Neural progenitor cell (in vitro differentiated cells): ENCODE measurements around the gene MMP1.

ENCODE experiments used
- CTCF ChIP-seq: fragments of 200-600 bp; sonication (generic); IDR thresholded peaks from 2 replicates; pipeline ENCODE4 v1.5.1; 2017; ENCODE audit warnings: antibody characterized with exemption, mild to moderate bottlenecking
- EZH2 ChIP-seq: fragments of 200-600 bp; sonication (generic); IDR thresholded peaks from 2 replicates; pipeline ENCODE4 v1.6.1; 2017; ENCODE audit warnings: antibody characterized with exemption, mild to moderate bottlenecking, moderate library complexity
- EZH2phosphoT487 ChIP-seq: fragments of 200-600 bp; sonication (generic); IDR thresholded peaks from 2 replicates; pipeline ENCODE4 v1.6.1; 2017; ENCODE audit warnings: antibody characterized with exemption

- TF ChIP-seq CTCF: no peak
- TF ChIP-seq EZH2phosphoT487: no peak
- TF ChIP-seq EZH2: no peak
These were observed 44.7 kb downstream of the MMP1 start for GRCh38 chr11:102753267-102753666.
